GM03348 (cell line): ENCODE measurements around the gene PIK3C2G.

ENCODE experiments used
- DNase-seq: peaks from one replicate; pipeline ENCODE4 v3.0.0; 2012; ENCODE audit warnings: low spot score

Gene PIK3C2G

DNA sequence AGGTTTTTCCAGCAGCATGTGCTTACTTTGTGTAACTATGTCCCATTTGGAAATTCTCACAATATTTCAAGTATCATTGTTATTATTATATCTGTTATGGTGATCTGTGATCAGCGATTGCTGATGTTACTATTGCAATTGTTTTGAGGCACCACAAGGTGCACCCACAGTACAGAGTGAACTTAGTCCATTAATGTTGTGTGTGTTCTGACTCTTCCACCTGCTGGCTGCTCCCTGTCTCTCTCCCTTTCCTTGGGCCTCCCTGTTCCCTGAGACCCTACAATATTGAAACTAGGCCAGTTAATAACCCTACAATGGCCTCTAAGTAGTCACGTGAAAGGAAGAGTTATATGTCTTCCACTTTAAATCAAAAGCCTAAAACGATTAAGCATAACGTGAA is 153.9 kb downstream of the PIK3C2G start:
- no peak for DNase-seq

DNA sequence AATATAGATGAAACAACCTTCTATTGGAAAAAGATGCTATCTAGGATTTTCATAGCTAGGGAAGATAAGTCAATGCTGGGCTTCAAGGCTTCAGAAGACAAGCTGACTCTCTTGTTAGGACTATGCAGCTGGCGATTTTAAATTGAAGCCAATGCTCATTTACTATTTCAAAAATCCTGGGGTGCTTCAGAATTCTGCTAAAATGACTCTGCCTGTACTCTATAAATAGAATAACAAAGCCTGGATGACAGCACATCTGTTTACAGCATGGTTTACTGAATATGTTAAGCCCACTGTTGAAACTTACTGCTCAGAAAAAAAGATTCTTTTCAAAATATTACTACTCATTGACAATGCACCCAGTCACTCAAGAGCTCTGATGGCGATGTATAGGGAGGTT is 155.1 kb downstream of the PIK3C2G start:
- DNase-seq: no peak

DNA sequence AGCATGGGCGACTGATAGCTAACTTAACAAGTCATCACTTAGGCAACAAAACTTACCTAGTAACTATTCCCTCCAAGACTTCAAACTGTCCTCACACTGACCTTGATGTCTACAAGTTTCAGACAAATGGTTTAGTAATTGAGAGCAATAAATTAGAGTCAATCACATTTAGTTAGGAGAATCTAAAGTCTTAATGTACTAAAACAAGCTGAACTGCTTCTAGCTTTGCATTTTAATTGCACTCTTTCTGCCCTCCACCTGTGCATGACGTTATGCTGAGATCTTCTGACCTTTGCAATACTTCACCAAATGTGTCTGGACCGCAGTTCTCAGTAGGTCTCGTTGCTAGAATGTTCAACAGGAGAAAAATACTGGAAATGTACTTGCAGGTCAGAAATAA is 158.0 kb downstream of the PIK3C2G start:
- no peak for DNase-seq

DNA sequence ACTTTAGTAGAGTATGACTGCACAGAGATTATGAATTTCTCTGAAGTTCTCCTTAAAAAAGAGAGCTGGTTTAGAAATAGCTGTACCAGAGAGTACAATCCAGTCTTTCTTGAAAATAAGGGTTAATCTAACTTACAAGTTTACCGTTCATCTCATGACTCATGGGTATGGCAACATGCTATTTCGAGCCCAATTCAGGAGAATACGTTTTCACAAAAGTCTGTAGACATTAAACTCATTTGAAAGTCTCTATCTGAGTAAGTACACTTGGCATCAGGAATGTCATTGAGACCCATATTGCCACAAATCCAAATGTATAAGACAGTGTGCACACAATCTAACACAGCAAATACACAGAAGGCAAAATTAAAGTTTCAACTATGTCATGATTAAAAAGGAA is 160.5 kb downstream of the PIK3C2G start:
- peak; percentile 7 for DNase-seq

DNA sequence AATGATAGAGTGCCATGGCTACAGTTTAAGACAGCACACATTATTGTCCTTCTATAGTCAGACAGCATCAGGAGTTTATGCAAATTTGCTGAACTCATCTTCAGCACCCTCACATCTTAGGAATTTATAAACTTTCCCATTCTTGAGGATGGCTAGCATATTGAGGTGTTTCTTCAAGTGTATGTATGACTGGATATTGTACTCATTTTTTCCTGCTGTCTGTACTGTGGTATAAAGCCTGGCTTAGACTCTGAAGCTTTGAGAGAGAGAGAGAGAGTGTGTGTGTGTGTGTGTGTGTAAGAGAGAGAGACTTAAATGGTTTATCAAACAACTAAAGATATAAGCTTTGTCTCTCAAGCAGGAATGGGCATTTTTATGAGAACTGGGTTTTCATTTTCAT is 161.6 kb downstream of the PIK3C2G start:
- DNase-seq: peak; percentile 23

DNA sequence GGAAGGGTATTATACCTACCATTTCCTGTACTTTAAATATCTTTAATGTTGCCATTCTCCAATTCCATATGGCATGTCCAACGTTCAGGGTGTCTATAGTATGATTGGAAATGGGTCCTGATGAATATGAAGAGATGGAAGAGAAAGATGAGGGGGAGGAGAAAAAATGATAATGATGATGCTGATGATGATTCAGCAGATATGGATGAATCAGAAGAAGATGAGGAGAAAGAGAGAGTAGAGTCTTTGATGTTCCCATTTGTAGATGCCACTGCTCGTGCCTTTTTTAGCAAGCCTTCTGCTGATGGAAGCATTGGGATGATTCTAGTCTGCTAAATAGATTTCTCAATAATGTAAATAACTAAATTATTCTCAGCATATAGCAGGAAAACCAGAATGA is 163.5 kb downstream of the PIK3C2G start:
- no peak for DNase-seq

DNA sequence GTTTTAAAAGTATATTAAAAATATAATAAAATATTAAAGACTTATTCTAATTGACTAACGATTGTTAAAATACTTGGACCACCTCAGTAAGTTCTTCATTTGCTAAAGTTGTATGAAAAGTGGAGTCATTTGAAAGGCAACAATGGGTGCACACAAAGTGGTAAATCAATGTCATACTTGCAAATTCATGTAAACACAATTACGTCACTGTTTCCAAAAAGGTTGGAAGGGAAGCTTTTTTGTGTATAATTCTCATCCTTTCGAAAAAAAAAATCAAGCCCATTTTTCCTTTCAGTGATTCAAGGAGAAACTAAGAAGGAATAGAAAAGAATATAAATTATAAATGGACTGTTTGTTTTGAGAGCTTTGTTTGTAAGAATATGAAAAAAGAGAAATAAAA is 166.2 kb downstream of the PIK3C2G start:
- DNase-seq: no peak

DNA sequence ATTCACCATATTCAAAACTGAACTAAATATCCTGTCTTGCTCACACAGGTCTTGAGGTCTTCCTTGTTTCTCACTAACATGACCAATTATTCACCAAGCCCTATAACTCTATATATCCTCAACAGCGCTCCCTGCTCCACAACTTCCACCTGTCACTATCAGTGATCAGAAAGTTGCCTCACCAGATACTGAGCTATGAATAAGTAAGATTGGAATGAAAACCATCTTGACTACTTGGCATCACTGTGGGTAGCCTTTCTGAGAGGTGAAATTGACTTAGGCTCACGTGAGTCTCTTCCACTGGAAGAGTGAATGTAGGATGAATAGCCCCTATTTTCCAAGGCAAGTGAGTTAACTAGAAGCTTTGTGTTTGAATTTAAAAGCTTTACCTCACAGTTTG is 167.1 kb downstream of the PIK3C2G start:
- no peak for DNase-seq

DNA sequence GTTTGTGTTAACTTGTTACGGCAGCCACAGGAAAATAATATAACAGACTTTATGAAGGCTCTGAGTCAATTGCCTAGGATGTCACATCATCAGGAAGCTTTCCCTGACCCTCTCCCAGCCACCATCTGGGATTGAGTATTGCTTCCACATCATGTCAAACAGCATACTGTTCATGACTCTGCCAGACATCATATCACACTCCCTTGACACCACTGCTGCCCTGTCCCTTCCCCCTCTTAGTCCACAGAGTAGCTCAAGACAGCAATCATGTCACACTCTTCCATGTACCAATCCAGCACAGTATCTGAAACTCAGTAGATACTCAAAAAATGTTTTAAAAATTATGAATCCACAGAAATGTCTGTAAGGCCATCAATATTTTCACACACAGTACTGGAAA is 168.0 kb downstream of the PIK3C2G start:
- no peak for DNase-seq

DNA sequence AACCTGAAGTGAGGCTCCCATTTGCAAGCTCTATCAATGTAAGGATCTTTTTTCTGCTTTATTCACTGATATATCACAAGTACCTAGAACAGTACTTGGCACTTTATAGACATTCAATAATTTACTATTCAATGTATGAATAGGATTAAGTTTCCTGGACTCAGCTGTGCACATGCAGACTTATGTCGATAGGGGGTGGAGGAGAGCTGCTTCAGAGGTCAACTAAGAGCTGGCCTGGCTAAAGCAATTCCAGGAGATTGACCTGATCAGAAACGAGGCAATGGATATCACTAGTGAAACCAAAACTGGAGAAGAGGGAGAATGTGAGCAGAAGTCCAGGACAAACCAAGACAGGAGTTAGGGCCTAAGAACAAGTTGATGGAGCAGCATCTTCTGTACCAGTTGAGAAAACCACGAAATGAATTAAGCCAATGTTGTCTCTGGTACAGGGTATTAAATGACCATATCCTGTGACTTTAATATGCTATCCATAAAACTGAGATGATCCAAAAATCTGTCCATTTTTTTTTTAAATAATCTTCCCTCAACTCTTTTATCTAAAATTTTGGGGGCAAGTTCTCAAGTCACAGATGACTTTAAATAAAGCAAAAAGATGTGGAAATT is 169.2 kb downstream of the PIK3C2G start:
- DNase-seq: peak; percentile 74

DNA sequence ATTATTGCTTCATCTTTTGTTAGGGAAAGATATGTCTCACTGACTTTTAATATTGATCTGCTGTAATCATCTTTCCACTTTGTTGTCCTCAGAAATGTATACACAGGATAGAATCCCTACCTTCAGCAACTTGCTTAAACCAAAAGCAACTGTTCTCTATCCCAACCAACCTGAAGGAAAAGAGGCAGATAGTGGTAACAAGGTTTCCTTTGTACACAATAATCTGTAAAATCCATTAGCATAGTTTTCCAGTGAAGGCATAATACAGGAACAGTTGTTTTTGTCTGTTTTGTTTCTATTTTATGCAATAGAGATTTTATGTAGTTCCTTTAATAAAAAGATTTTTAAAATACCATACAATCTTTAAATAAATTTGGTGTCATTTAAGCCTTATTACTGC is 170.5 kb downstream of the PIK3C2G start:
- no peak for DNase-seq

DNA sequence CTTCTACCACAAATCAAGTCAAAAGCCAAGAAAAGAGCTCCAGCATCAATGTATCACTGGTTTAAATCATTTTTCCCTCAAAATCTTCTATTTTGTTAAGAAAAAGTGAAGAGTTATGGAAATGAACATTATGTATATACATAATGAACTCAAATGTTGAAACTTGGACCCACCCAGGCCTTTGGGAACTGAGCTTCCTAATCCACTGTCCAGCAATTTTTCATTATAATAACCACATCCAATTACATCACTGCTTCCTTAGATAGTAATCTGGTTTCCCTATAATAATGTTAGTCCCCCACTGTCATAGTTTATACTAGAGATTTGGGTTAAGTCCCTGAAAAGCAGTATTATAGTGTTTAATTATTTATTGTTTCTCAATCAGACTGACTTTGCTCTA is 170.9 kb downstream of the PIK3C2G start:
- DNase-seq: no peak

DNA sequence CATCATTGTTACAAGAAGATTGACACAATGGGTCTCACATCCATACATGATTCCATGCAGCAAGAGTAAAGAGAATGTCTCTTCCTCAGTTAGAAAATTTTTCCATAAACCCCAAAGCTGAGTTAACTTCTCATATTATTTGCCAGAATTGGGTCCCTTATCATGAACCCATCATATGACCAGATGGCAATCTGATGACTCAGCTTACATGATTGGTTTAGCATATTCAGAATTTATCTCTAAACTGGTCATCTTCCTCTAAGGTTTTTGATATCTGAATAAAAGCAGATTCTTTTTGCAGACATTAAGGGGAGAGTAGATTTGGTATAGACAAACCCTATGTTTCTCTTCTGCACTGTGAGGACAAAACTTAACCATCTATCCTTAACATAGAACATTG is 174.9 kb downstream of the PIK3C2G start:
- DNase-seq: no peak

DNA sequence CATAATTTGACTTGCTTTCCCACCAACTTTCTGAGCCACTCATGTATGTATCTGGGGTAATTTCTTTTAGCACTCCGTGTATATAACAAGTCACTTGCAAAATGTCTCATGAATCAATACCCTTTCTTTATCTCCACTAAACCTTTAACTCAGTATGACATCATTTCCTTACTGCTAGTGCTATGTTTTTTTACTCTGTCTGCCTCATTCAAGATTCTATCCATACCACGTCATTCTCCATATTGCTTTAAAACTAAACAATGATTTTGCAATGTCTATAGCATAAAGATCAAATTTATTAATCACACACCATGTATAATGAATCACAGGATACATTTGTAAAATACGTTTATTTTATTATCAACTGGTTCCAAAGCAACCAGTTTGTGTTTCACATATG is 178.2 kb downstream of the PIK3C2G start:
- DNase-seq: no peak

DNA sequence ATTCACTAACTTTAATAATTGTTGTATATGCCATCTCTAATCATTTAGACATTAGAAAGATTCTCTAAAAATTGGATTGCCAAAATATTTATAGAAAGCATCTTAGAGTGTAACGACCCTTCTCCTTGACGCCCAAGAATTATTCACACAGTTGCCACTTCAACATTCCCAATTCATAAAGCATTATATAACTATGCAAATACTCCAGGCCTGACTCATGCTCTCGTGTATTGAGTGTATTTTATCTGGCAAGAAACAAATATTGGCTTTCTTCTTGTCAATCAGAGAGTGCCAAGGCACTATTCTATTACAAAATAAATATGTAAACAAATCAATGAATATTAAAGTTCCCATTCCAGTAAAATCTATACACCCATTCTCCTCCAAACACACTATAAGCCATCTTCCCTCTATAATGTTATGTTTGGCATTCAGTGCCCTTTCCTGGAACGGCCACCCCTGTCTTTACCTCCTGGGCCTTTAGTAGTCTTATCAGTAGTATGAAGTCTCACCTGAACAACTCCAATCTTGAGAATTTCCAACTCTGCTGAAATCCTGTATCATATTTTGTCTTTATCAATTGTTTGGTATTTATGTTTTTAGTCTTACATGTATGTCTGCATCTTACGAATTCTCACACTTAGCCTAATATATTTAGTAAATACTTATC is 182.6 kb downstream of the PIK3C2G start:
- DNase-seq: no peak

DNA sequence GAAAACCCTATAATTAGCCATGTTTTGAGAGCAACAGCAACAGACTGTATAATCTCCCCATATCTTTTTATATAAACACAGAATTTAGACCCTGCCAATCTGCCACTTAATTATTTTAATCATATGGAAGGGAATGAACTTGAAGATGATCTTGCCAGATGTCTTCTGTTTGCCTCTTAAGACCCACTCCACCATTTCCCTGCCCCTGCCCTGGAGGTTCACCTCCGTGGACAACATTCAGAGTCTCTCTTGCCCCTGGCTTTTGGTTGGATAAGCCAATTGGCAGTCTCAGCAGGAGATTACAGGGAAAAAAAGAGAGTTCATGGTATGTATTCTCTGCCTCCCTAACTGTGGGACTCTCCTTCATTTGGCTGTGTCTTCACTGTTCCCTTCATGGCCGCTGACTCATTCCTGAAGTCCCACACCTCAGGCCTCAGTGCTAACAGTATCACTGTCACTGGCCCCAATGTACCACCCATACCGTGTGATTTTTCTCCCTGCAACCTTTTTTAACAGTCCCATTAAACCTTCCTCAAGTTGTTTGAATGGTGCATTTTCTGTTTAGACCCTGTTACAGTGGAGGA is 184.8 kb downstream of the PIK3C2G start:
- DNase-seq: no peak

DNA sequence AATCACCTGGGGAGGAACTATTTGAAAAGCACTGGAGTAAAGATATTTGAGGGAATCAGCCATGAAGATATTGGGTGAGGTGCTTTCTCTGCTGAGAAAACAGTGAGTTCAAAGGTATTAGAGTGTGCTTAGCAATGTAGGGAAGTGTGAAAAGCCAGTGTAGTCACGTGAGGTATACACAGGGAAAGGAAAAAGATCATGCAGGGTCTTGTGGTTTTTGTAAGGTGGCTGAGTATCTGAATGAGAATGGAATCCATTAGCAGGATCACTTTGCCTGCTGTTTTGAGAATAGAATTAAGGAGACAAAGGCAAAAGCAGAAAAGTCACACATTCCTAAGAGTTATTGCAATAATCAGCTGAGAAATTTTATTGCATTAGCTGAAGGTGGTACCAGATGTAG is 193.0 kb downstream of the PIK3C2G start:
- DNase-seq: no peak

DNA sequence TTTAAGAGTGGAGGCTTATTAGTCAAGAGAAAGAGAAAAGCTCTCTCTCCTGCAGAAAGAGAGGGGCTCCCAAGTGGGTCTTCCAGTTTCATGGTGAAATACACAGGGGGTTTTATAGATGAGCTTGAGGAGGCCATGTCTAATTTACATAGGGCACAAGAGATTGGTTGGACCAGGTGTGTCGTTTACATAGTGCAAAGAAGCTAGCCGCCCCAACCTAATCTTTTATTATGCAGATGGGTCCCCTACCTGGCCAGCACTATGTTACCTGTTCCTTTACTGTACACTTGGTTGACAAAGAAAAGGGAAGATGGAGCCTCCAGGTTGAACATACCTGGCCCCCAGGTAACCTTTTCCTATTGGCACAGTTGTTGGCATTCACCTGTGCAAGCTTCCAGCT is 195.0 kb downstream of the PIK3C2G start:
- no peak for DNase-seq

DNA sequence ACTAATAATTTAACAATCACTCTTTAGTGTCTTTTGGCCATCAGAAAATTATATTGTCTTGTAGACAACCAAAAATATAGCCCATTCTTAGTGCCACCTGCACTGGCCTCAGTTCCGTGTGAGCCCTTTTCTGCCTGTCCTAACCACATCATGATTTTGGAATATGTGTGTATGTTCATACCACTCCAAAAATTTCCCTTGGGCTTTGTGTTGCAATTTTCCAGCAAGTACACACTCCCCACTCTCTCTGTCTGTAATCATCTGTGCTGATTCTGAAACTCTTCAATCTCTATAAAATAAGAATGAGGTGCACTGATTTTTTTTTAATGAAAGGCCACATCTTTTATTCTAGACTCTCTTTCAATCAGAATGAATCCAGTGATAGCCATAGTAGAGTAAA is 196.0 kb downstream of the PIK3C2G start:
- DNase-seq: no peak

DNA sequence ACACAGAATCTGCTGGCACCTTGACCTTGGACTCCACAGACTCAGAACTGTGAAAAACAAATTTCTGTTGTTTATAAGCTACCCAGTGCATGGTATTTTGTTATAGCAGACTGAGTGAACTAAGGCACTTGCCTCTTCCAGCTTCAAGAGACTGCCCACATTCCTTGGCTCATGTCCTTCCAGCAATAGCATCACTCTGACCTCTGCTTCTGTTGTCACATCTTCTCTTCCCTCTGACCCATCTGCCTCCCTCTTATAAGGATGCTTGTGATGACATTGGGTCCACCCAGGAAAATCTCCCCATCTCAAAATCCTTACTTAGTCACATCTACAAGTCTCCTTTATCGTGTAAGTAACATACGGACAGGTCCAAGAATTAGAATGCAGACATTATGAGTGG is 200.4 kb downstream of the PIK3C2G start:
- peak; percentile 6 for DNase-seq

DNA sequence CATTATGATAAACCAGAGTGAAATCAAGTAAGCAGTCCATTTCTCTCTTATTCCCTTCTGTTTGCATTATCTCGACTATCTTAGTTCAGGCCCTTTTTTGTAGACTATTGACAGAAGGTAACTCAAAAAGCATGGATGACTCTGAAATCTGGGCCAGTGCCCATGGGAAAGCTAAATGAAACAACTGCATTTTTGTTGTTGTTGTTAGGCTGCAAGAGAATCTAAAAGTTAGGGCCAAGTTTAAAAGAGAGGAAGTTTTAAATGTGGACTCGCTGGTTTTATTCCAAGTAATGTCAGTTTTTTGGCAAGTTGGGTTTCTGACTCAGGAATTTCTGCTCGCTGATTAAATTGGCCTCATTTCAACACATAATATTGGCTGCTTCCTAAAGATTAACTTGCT is 201.1 kb downstream of the PIK3C2G start:
- DNase-seq: peak; percentile 47

DNA sequence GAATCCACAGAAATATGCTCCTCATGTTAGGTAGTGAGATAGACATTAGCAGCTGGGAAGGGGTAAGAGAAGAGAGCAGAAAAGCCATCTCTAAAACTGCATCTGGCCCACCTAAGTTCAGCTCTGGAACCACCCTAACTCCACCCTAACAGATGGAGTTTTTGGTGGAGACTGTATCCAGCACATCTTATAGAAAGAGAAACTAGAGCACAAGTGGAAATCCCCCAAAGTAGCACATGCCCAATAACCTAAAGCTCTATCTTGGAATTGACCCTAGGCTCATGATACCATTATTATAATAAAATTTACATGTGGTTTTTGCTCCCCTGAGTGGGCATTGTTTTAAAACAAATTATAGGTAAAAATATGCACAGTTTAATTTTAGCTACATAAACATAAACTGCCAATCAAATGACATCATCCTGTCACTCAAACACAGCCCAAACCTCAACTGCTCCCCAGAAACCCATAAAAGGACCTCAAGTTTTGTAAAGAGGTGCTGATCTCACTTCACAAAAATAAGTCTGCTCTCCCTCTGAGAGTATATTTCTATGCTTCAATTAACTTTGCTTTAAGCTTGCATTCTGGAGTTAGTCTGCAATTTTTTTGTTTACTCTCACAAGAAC is 206.4 kb downstream of the PIK3C2G start:
- no peak for DNase-seq
